ENCODE measurements around the gene NUP133.
"Not testable (repeated sequence)": the region's sequence is repeated elsewhere in the genome, so short reads cannot be mapped to it uniquely, and the experiment has no call there.

The NUP133 gene

GRCh38 chr1:229425564-229426159 lies 82.5 kb downstream of the NUP133 start:
- intact Hi-C loops (cut with DNase I): no loop called here
- DNase-seq: no peak

- no peak for DNase-seq
- intact Hi-C loops (cut with DNase I): no loop called here
These were observed 87.4 kb downstream of the NUP133 start for GRCh38 chr1:229420765-229421164.

GRCh38 chr1:229420224-229420623 lies 87.9 kb downstream of the NUP133 start:
- intact Hi-C loops (cut with DNase I): no loop called here
- DNase-seq: no peak

- intact Hi-C loops (cut with DNase I); DNase-seq: not testable (repeated sequence)
These were observed 89.6 kb downstream of the NUP133 start for GRCh38 chr1:229418586-229418985.

GRCh38 chr1:229412810-229413209 lies 95.3 kb downstream of the NUP133 start:
- intact Hi-C loops (cut with DNase I); DNase-seq: not testable (repeated sequence)

- intact Hi-C loops (cut with DNase I): no loop called here
- no peak for DNase-seq
These were observed 96.1 kb downstream of the NUP133 start for GRCh38 chr1:229412056-229412455.

- peak in 2 of 10 donors; percentile 73 to 86 for DNase-seq
- intact Hi-C loops (cut with DNase I): no loop called here
These were observed 96.6 kb downstream of the NUP133 start for GRCh38 chr1:229411434-229412055.

- intact Hi-C loops (cut with DNase I): no loop called here
- DNase-seq: peak; percentile 45 to 97 (median 82)
These were observed 97.3 kb downstream of the NUP133 start for GRCh38 chr1:229410692-229411433.

- intact Hi-C loops (cut with DNase I): no loop called here
- DNase-seq: peak in 1 of 10 donors; percentile 70
These were observed 97.8 kb downstream of the NUP133 start for GRCh38 chr1:229410370-229410691.

- peak in 1 of 10 donors; percentile 67 for DNase-seq
- intact Hi-C loops (cut with DNase I): no loop called here
These were observed 98.3 kb downstream of the NUP133 start for GRCh38 chr1:229409616-229410369.

GRCh38 chr1:229408458-229409037 lies 99.6 kb downstream of the NUP133 start:
- DNase-seq: peak in 8 of 10 donors; percentile 45 to 96 (median 72)
- intact Hi-C loops (cut with DNase I): no loop called here

- DNase-seq: peak in 2 of 10 donors; percentile 85 to 89
- intact Hi-C loops (cut with DNase I): no loop called here
These were observed 100.7 kb downstream of the NUP133 start for GRCh38 chr1:229407206-229408026.

- intact Hi-C loops (cut with DNase I): no loop called here
- no peak for DNase-seq
These were observed 101.3 kb downstream of the NUP133 start for GRCh38 chr1:229406798-229407197.

- intact Hi-C loops (cut with DNase I): no loop called here
- no peak for DNase-seq
These were observed 104.6 kb downstream of the NUP133 start for GRCh38 chr1:229403573-229403972.

GRCh38 chr1:229402993-229403392 lies 105.1 kb downstream of the NUP133 start:
- DNase-seq: no peak
- intact Hi-C loops (cut with DNase I): no loop called here

- DNase-seq; intact Hi-C loops (cut with DNase I): not testable (repeated sequence)
These were observed 105.8 kb downstream of the NUP133 start for GRCh38 chr1:229402329-229402728.

GRCh38 chr1:229397762-229398161 lies 110.4 kb downstream of the NUP133 start:
- intact Hi-C loops (cut with DNase I): no loop called here
- DNase-seq: no peak

GRCh38 chr1:229396585-229397206 lies 111.4 kb downstream of the NUP133 start:
- intact Hi-C loops (cut with DNase I): no loop called here
- no peak for DNase-seq

- intact Hi-C loops (cut with DNase I); DNase-seq: not testable (repeated sequence)
These were observed 113.6 kb downstream of the NUP133 start for GRCh38 chr1:229394517-229394916.
